EL (cell line): ENCODE data around the gene FAM53A.

Experiments
- DNase-seq: peaks from one replicate; pipeline ENCODE4 v3.0.0-alpha.2; 2016

Gene FAM53A, protein sequence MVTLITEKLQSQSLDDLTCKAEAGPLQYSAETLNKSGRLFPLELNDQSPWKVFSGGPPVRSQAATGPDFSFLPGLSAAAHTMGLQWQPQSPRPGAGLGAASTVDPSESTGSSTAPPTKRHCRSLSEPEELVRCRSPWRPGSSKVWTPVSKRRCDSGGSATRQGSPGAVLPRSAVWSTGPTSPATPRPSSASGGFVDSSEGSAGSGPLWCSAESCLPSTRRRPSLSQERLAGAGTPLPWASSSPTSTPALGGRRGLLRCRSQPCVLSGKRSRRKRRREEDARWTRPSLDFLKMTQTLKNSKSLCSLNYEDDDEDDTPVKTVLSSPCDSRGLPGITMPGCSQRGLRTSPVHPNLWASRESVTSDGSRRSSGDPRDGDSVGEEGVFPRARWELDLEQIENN

DNA sequence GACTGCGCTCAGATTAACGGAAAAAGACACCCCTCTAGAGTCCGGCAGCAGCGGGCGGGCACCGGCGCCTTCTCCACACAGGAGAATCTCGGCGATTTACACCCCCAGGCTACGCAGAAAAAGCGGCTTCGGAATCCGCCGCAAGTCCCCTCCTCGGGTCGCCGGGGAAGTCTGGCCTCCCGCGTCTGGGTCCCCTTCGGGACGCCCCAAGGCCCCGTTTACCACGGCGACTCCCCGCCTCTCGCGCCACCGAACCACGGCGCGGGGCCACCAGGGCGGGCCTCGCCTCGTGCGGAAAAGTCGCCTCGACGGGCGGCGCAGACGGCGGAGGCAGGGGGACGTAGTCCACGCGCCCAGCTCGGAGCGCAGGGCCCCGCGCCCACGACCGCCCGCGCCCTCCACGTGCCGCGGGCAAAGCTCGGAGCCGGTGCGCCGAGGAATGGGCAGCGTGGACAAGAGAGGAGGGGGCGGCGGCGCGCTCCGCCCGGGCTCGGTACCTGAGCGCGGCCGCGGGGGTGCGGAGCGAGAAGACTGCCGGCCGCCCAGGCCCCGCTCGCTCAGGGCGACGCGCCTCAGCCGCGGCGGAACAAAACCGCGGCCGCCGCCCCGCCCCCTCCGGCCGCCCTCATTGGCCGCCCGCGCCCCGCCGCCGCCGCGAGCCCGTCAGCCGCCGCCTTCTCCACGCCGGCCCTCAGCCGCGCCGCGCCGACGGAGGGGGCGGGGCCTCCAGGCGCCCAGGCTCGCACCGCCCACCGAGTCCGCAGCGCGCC, at the start of gene FAM53A:
Gene FAM53A (minus strand): TSS at position 578 of the 770 bp plus-strand sequence. CDS start 15,572 bp downstream, outside the sequence.
- peak; percentile 87 for DNase-seq

DNA sequence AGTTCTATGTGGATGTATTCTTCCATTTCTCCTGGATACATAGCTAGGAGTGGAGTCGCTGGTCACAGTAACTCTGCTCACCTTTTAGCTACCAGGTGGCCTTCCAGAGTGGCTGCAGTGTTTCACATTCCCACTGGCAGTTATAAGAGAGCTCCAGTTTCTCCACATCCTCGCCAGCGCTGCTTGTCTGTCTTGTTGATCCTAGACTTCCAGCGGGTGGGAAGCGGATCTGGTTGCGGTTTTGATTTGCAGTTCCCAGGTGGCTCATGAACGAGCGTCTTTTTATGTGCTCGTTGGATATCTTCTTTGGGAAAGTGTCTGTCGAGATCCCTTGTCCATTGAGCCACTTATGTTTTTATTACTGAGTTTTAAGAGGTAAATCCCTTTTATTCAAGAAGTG, 48.8 kb upstream of the FAM53A start:
- no peak for DNase-seq

DNA sequence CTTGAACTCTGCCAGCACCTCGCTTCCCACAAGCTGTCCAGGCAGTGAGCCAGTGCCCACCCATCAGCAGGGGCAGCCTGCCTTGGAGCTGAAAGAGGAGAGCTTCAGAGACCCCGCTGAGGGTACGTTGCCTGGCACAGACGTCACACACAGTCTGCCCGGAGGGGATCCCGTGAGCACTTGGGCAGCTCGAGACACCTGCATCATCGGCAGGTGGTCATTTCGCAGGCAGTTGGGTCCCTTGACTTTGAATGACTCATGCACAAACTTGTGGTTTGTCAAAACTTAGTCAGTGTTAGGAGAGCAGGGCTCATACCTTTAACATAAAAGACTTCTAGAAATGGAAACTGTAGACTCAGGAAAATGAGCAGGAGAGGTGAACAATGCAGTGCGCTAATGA, 47.1 kb upstream of the FAM53A start:
- DNase-seq, result no peak

DNA sequence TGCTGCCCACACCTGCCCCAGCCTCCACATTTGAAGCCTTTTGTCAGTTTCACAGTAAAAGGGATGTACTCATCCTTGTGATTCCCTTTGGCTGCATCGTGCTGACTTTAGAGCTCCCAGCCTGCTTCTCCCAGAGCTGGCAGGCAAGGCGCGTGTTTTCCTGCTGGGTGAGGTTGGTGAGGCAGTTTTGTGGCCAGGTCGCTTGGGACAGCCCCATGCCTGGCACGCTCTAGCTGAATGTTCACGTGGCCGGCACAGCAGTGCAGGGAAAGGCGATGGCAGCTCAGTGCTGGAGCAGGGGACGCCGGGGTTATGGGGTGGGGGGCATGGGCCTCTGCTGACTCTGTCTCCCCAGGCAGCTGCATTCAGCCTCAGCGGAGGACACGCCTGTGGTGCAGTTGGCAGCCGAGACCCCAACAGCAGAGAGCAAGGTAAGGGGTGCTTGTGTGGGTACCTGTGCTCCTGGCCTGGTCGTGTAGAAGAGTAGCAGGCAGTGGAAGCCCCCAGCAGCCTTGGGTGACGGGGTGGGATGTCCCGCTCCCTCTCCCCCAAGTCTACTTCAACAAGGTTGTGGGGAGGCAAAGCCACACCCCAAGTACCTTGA, 46.5 kb upstream of the FAM53A start:
- DNase-seq, result no peak

DNA sequence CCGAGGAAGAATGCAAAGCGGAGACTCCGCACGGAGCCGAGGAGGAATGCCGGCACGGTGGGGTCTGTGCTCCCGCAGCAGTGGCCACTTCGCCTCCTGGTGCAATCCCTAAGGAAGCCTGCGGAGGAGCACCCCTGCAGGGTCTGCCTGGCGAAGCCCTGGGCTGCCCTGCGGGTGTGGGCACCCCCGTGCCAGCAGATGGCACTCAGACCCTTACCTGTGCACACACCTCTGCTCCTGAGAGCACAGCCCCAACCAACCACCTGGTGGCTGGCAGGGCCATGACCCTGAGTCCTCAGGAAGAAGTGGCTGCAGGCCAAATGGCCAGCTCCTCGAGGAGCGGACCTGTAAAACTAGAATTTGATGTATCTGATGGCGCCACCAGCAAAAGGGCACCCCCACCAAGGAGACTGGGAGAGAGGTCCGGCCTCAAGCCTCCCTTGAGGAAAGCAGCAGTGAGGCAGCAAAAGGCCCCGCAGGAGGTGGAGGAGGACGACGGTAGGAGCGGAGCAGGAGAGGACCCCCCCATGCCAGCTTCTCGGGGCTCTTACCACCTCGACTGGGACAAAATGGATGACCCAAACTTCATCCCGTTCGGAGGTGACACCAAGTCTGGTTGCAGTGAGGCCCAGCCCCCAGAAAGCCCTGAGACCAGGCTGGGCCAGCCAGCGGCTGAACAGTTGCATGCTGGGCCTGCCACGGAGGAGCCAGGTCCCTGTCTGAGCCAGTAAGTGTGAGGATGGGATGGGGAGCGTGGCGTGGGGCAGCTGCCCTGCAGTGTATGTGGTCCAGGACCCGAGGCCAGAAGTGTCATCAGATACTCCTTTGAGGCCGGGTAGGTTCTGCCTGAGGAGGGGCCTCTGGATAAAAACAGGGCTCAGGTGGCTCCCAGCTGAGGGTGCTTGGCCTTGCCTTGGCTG, 44.2 kb upstream of the FAM53A start:
- no peak for DNase-seq

DNA sequence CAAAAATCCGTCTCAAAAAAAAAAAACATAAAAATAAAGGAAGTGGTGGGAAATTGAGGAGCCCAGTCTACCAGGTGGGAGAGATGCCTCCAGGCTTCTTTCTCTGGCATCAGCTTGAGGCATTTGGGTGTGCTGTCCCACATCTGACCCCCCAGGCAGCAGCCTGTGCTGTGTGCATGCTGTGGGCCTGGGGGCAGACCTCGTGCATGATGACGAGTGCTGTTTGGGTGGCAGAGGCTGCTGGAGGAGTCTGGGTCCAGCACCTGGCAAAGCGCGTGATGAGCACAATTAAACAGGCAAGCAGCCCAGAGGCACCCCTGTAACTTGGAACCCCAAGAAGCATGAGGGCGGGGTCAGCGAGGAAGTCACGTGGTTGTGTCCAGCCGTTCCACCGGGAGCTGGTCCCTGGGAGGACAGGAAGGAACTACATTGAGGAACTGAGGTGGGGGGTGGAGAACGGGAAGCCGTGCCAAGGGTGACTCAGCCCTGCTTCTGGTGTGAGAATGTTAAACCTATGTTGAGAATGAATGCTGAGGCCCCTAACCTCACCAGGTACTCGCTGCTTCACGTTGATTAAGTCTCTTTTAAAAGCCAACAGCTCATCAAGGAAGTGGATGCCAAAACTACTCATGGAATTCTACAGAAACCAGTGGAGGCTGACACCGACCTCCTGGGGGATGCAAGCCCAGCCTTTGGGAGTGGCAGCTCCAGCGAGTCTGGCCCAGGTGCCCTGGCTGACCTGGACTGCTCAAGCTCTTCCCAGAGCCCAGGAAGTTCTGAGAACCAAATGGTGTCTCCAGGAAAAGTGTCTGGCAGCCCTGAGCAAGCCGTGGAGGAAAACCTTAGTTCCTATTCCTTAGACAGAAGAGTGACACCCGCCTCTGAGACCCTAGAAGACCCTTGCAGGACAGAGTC, 43.3 kb upstream of the FAM53A start:
- peak; percentile 89 for DNase-seq

DNA sequence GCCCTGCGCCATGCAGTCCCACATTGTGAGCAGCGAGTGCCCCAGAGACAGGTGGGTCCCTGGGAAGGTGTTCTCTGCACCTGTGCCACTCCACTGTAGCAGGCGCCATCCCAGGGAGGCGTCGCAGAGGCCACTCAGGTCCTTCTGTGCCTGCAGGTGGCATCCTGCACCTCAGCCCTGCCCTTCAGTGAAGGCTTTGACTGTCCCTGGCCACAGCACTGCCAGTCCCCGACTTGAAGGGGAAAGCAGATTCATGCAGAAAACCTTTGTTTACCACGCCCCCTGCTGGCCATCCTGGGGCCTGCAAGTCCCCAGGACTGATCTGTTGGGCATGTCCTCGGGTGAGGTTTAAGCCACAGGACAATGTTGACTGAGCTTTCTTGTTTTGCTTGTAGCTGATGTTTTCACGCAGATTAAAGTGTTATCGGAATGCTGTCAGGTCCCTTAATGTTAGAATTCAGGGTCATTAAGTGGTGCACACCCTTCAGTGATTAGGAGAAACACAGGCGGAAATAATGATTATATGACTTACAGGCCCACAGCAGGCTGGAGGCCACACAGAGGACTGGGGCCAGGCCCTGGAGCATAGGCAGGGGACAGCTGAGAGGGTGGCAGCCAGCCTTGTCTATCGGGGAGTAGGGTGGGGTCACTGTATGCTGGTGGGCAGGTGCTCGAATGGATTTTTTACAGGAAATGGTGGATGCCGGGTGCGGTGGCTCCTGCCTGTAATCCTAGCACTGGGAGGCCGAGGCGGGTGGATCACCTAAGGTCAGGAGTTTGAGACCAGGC, 42.2 kb upstream of the FAM53A start:
- peak; percentile 82 for DNase-seq

DNA sequence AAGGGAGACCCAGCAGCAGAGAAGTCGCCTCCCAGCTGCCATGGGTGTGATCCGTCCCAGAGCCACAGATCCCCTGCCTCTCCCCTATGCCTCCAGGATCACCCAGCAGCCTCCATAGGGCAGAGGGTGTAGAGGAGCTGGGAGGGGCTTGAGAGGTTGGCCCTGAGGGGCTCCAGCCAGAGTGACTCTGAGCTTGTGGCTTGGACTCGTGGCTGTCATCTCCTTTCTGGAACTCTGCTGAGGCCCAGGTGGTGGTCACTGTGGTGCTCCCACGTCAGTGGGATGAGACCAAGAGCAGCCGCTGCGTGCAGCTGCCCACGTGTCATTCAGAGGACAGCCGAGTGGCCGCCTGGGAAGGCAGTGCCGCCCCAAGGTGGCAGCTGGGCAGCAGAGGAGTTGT, 41.4 kb upstream of the FAM53A start:
- no peak for DNase-seq

DNA sequence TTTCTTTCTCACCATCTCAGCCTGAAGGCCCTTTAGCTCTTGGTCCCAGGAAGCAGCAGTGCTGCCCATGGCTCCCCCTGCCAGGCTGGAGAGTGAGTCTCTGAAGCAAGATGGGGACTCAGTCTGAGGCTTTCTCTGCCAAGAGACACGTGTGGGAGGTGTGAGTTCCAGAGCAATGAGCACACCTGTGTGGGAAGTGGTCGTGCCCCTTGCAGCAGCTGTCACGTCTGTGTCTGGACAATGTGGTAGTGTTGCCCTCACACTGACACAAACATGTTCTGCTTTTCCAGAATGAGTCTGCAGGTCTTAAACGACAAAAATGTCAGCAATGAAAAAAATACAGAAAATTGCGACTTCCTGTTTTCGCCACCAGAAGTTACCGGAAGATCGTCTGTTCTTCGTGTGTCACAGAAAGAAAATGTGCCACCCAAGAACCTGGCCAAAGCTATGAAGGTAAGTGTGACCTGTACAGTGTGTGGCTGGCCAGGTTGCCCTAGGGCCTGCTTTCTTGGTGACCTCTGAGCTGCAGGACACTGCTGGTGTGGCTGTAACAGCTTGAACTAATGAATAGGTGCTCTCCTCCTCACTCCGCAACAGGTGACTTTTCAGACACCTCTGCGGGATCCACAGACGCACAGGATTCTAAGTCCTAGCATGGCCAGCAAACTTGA, 39.2 kb upstream of the FAM53A start:
- no peak for DNase-seq

DNA sequence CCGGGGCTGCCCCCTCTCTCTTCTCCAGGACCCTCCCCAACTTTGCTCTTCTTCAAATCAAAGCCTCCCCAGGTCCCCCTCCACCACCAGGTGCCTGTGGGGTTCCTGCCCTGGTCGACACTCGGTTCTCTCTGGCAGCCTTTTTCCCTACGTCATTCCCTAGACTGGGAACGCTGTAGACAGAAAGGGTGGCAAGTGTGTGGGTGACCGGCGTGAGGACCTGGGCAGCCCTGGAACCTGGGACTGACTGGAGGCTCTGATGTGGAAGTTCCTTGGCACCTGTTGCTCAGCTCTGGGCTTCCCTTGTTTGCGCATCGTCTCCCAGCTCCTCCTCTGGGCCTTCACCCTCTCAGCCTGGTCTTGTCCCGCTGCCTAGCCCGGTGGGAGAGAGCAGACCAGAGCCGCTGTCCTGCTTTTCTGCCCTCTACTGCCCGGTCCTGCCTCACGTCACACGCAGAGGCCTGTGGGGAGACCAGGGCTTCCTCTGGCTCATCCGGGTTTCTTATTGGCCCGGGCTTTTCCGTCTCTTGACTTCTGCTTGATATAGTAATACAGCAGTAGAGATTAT, 38.5 kb upstream of the FAM53A start:
- DNase-seq, result no peak

DNA sequence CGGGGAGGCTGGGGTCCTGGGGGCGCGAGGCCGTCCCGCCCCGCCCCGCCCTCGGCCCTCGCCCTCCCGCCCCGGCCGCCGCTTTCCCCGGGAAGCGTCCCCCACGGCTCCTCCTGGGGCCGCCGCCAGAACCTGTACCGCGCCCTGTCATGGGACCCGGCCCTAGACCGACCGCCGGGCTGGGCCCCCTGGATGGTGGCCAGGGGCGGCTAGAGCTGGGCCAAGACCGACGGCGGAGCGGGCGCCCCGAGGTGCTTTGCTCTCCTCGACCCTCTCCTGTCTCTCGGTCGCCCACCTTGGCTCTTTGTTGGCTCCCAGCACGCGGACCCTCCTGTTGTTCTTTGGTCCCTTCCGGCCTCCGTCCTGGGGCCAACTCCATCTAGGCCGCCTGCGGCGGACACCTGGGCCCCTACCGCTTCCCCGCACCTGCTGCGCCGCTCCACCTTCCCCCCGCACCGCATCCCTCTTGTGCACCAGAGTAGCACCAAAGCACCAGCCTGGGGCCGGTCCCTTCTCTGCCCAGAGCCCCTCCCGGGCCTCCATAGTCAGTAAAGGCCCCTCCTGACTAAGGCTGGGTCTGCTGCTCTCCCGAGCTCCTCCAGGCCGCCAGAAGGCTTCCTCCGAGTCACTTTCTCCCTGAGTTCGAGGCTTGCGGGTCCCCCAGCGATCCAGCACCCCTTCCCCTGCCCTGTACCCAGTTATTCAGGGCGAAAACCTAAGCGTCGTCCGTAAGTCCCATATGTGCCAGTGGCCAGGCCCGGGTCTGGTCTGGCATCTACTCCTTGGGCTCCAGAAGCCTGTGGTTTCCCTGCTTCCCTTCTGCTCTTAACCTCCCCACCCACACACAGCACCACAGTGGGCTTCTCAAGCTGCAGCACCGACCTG, 37.8 kb upstream of the FAM53A start:
- DNase-seq, result no peak

DNA sequence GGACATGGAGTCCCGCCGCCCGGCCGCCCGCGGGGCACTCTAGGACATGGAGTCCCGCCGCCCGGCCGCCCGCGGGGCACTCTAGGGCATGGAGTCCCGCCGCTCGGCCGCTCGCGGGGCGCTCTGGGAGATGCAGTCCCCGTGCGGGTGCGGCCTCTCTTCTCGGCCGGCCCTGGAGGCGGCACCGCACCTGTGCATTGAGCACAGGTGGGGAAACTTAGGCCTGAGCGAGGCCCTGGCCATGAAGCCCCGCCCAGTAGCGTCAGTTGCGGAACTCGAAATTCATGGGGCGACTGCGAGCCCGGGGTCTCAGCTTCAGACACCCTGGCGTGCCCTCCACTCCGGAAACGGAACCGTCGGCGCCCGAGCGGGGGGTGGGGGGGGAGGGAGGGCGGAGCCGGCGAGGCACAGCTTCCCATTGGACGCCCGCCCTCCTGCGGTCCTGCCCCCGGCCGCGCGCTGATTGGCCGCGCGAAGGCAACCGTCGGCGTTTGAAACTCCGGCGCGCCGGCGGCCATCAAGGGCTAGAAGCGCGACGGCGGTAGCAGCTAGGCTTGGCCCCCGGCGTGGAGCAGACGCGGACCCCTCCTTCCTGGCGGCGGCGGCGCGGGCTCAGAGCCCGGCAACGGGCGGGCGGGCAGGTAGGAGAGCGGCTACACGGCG, 37.0 kb upstream of the FAM53A start, which contains the start of the genes TACC3 and TMEM129:
Gene TACC3 (plus strand): TSS at position 519 of the 663 bp plus-strand sequence. CDS start 1,901 bp downstream, outside the sequence.
Gene TMEM129 (minus strand): TSS at position 321 of the 663 bp plus-strand sequence. CDS start 486 bp downstream, outside the sequence.
- peak; percentile 91 for DNase-seq

DNA sequence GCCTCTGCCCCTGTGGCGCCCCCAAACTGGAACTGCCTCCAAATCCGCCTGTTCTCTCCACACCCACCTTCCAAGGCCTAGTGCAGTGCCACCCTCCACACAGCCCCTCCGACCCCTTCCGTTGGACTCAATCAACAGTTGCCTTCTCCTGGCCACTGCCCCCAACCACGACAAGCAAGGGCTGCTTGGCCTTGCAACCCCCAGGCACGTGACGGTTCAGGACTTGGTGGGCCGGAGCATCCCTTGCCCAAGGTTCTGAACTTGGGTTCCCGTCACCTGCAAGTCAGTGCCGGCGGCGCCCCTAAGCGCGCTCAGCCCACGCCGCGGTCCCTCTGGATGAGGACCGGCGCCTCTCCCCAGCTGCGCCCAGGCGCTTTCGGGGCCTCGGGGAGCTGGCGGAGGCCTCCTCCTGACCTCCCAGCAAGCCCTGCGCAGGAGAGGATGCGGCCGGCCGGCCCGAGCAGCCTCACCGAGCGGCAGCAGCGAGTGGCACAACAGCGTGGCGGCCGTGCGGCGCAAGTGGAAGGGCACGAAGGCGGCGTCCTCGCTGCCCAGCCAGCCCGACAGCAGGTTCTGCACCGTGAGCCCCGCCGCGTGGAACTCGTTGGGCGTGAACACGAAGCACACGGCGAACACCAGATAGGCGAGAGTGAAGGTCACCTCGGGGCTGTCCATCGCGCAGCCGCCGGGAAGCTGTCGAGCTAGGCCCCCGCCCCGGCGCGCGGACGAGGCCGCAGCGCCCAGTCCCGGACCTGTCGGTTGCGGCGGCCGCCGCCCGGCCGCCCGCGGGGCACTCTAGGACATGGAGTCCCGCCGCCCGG, 36.3 kb upstream of the FAM53A start:
- DNase-seq, result peak; percentile 46

DNA sequence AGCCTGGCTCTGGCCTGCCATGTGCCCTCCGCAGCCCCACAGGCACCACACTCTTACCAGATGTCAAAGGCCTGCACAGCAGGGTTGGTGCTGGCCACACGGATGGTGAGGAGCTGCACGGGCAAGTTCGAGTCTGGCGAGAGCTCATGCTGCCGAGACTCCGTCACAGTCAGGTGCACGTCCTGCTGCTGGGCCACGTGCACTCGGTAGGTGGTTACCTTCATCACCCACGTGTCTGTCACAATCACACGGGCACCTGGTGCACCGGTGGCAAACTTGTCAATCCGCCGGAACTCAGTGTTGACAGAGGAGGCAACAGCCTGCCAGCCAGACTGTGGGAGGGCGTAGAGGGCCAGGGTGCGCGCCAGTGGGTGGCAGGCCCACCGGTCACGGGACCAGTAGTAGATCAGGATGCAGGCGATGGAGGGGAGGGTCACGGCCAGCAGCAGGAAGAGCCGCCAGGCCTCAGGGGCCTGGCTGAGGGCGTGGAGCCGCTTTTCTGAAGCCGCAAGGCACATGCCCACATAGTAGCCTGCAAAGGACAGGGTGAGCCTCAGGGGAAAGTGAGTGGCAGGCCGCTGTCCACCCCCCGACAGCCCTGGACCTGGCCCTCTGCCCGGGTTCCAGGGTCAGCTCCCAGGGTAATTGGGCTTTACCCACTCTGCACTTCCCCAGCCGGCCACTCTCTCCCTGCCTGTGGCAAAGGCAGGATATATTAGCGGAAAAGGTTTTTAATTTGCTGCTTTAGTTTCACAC, 34.2 kb upstream of the FAM53A start:
- no peak for DNase-seq

DNA sequence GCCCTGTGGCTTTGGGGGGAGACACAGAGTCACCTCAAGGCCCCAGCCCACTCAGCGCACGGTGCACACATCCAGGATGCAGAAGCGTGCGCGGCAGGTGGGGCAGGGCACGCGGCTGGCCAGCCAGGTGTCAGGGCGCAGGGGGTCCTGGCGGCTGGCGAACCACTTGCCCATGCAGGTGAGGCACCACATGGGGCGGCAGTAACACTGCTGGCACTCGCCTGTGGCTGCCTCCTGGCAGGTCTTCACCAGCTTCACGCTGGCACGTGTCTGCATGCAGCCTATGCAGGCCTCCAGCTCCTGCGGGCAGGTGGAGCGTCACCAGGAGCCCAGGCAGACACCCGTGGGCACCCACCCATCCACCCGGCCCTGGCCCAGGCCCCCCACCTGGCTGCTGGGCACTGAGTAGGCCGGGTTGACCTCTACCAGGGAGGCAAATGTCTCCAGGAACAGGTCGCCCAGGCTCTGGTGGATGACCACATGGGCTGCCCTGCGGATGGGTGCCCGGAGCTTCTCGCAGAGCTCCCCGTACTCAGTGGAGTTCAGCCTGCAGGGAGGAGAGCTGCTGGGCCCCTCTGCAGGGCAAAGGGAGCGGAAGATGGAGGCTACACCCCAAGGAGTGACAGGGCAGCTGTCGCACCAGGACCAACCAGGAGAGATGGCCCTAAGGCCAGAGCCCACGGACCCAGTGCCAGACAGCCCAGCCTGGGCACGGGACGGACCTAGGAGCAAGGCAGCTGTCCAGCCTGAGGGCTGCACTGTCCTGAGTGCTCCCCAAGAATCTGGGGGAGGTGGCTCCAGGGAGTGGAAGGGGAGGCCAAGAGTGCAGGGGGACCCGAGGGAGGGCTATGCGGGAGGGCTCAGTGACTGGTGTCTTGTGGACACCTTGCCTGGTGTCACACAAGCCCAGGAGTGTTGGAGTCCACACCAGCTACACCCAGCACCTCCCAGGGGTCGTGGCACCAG, 33.3 kb upstream of the FAM53A start:
- no peak for DNase-seq
